Measurements from ENCODE around the gene ADGRE3. TPM values are rescaled to one million over a fixed set of nuclear protein-coding genes. Genes with fewer than 3 reads are reported as not detected.

The ADGRE3 gene
- total and polyA plus RNA-seq, 2 donors: 0.09 to 0.33 TPM

GRCh38 chr19:14695471-14695870 lies 20.8 kb upstream of the ADGRE3 start:
- Histone ChIP-seq H3K9me3 (ENCODE audit: control insufficient read depth in 2 of 2, insufficient read depth in 1 of 2, low read length in 1 of 2) (no peaks in the 10 kb centered on the region), H3K27me3 (ENCODE audit: control insufficient read depth in 2 of 2, insufficient read depth in 1 of 2, low read length in 1 of 2) (no peaks in the 10 kb centered on the region), H3K4me1 (ENCODE audit: control insufficient read depth in 2 of 2, insufficient read depth in 2 of 2, low read length in 2 of 2) (peaks cover under 1 to 2% of the 10 kb centered on the region in 2 donors), H3K27ac (ENCODE audit: low read depth in 1 of 2, low read length in 1 of 2) (no peak overlapping the region), H3K36me3 (ENCODE audit: control insufficient read depth in 2 of 2, insufficient read depth in 2 of 2, low read length in 1 of 2) (peaks cover 30 to 34% of the 10 kb centered on the region in 2 donors), H3K4me3 (ENCODE audit: low read length in 2 of 2) (no peak overlapping the region)
- no peak for DNase-seq (ENCODE audit: low read depth in 6 of 9, low spot score in 9 of 9)
- 99% methylated on average over 5 of the region's 5 CpGs for WGBS

DNA sequence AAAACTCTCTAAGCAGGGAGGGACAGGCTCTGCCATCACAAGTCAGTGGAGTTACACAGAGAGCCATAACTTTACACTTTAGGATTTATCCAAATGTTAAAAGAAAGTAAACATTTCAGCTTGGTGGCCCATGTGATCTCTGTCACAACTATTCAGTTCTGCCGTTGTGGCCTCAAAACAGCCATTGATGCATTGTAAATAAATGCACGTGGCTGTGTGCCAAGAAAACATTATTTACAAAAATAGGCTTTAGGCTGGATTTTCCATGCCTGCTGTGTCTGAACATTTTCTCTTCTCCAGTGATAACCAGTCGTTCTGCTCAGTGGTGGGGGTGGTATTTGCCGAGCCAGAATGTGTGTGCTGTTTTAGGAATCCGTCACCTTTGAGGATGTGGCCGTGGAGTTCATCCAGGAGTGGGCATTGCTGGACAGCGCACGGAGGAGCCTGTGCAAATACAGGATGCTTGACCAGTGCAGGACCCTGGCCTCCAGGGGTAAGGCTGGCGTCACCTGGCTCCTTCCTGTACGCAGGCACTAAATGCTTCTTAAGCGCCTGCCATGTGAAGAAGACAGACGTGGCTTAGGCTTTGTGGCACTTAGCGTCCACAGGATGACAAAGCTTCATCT lies 20.1 kb upstream of the ADGRE3 start:
- H3K36me3 ChIP-seq (ENCODE audit: control insufficient read depth in 2 of 2, insufficient read depth in 2 of 2, low read length in 1 of 2): peaks cover 23 to 26% of the 10 kb centered on the region in 2 donors
- H3K9me3 ChIP-seq (ENCODE audit: control insufficient read depth in 2 of 2, insufficient read depth in 1 of 2, low read length in 1 of 2): no peaks in the 10 kb centered on the region
- H3K27me3 ChIP-seq (ENCODE audit: control insufficient read depth in 2 of 2, insufficient read depth in 1 of 2, low read length in 1 of 2): no peaks in the 10 kb centered on the region
- H3K4me3 ChIP-seq (ENCODE audit: low read length in 2 of 2): no peak overlapping the region
- no peak overlapping the region for H3K27ac ChIP-seq (ENCODE audit: low read depth in 1 of 2, low read length in 1 of 2)
- DNase-seq (ENCODE audit: low read depth in 6 of 9, low spot score in 9 of 9): no peak
- 98% methylated on average over 13 of the region's 13 CpGs for WGBS
- peaks cover 3 to 5% of the 10 kb centered on the region in 2 donors for H3K4me1 ChIP-seq (ENCODE audit: control insufficient read depth in 2 of 2, insufficient read depth in 2 of 2, low read length in 2 of 2)

DNA sequence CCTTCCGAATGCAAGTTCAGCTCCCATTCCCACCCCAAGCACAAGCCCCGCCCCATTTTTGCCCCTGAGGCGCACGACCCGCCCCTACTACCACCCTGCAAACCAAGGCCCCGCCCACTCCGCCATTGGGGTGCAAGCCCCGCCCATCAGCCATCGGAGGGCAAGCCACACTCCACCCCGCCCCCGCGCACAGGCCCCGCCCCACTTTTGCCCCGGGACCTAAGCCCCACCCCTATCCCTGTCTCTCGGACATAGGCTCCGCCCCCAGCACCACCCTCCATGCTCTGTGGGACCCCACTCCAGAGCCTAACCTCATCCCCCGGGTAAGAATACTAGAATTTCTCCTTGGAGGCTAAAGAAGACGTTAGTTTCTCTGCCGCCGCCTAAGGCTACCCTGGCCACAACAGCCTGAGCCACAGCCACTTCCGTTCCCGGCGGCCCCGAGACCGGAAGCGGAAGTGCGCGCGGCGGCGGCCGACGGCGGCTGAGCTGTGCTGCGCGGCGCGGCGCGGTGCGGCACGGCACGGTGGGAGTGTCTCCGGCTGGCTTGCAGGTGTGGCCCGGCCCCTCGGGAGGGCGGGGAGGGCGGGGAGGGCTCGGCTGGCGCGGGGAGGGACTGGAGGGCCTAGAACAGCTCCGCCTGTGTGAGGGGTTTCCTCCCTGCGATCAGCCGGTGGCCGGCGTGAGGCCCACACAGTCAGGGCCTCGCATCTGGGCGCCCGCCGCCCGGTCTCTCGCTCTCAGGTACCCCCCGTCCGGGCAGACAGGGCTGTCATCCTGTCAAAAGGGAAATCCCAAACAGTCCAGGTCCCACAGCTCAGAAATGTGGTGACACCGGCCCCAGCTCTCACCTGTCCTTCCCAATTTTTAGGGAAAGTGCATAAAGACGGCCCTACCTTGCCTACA lies 15.2 kb upstream of the ADGRE3 start, which contains the start of gene ZNF333:
Gene ZNF333, plus strand, starts transcription at position 451 of the 906 bp plus-strand sequence. CDS start 3,444 bp downstream, outside the sequence.
- Histone ChIP-seq H3K27ac (ENCODE audit: low read depth in 1 of 2, low read length in 1 of 2) (peak within 1 kb of the TSS; percentile 98 to 100), H3K4me1 (ENCODE audit: control insufficient read depth in 2 of 2, insufficient read depth in 2 of 2, low read length in 2 of 2) (peaks cover 3 to 9% of the 10 kb centered on the region in 2 donors), H3K27me3 (ENCODE audit: control insufficient read depth in 2 of 2, insufficient read depth in 1 of 2, low read length in 1 of 2) (no peaks in the 10 kb centered on the region), H3K9me3 (ENCODE audit: control insufficient read depth in 2 of 2, insufficient read depth in 1 of 2, low read length in 1 of 2) (no peaks in the 10 kb centered on the region), H3K4me3 (ENCODE audit: low read length in 2 of 2) (peak within 1 kb of the TSS; percentile 80 to 91), H3K36me3 (ENCODE audit: control insufficient read depth in 2 of 2, insufficient read depth in 2 of 2, low read length in 1 of 2) (peaks cover 2% of the 10 kb centered on the region in 2 donors)
- under 1% methylated on average over 66 of the region's 66 CpGs for WGBS
- peak; percentile 76 to 95 (median 89) for DNase-seq (ENCODE audit: low read depth in 6 of 9, low spot score in 9 of 9)

DNA sequence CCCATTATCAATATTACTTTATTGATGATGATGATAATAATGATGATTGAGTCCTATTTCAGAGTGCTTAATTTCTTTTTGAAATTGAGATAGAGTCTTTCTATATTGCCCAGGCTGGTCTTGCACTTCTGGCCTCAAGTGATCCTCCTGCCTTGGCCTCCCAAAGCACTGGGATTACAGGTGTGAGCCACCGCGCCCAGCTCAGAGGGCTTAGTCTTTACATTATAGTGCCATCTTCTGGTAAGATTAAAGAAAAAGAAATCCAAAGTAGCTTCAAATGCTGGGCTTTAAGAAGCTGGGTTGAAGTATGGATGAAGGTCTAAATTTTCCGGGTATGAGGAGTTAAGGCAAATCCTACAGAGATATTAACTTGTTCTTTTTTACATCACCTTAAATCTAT lies 11.8 kb upstream of the ADGRE3 start:
- Histone ChIP-seq H3K27me3 (ENCODE audit: control insufficient read depth in 2 of 2, insufficient read depth in 1 of 2, low read length in 1 of 2) (no peaks in the 10 kb centered on the region), H3K4me1 (ENCODE audit: control insufficient read depth in 2 of 2, insufficient read depth in 2 of 2, low read length in 2 of 2) (peaks cover 3 to 9% of the 10 kb centered on the region in 2 donors), H3K36me3 (ENCODE audit: control insufficient read depth in 2 of 2, insufficient read depth in 2 of 2, low read length in 1 of 2) (no peaks in the 10 kb centered on the region), H3K27ac (ENCODE audit: low read depth in 1 of 2, low read length in 1 of 2) (no peak overlapping the region), H3K9me3 (ENCODE audit: control insufficient read depth in 2 of 2, insufficient read depth in 1 of 2, low read length in 1 of 2) (no peaks in the 10 kb centered on the region), H3K4me3 (ENCODE audit: low read length in 2 of 2) (no peak overlapping the region)
- DNase-seq (ENCODE audit: low read depth in 6 of 9, low spot score in 9 of 9): peak in 1 of 9 donors; percentile 10
- 61% methylated on average over 3 of the region's 3 CpGs for whole genome bisulfite sequencing

DNA sequence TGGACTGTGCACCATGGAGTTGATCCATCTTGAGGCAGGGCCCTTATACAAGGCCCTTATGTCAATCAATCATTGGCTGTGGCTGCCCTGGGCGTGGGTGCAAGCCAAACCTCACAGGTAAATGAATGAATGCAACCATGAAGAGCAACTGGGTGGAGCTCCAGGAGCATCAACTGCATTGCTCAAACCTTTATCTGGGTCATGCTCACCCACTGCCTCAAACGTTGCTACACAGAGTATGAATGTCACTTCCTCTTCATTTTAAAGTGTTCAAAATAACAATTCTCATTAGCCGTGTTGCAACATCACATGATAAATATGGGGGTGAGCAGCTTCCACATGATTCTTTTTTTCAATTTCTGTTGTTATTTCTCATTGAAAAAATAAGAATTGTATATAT lies 8.8 kb upstream of the ADGRE3 start:
- no peaks in the 10 kb centered on the region for H3K36me3 ChIP-seq (ENCODE audit: control insufficient read depth in 2 of 2, insufficient read depth in 2 of 2, low read length in 1 of 2)
- H3K4me1 ChIP-seq (ENCODE audit: control insufficient read depth in 2 of 2, insufficient read depth in 2 of 2, low read length in 2 of 2): no peaks in the 10 kb centered on the region
- DNase-seq (ENCODE audit: low read depth in 6 of 9, low spot score in 9 of 9): peak in 1 of 9 donors; percentile 7
- no peaks in the 10 kb centered on the region for H3K9me3 ChIP-seq (ENCODE audit: control insufficient read depth in 2 of 2, insufficient read depth in 1 of 2, low read length in 1 of 2)
- H3K27ac ChIP-seq (ENCODE audit: low read depth in 1 of 2, low read length in 1 of 2): no peak overlapping the region
- H3K4me3 ChIP-seq (ENCODE audit: low read length in 2 of 2): no peak overlapping the region
- WGBS: 46% methylated on average over 3 of the region's 3 CpGs
- H3K27me3 ChIP-seq (ENCODE audit: control insufficient read depth in 2 of 2, insufficient read depth in 1 of 2, low read length in 1 of 2): no peaks in the 10 kb centered on the region

- Histone ChIP-seq H3K27me3 (ENCODE audit: control insufficient read depth in 2 of 2, insufficient read depth in 1 of 2, low read length in 1 of 2) (no peaks in the 10 kb centered on the region), H3K9me3 (ENCODE audit: control insufficient read depth in 2 of 2, insufficient read depth in 1 of 2, low read length in 1 of 2) (no peaks in the 10 kb centered on the region), H3K4me1 (ENCODE audit: control insufficient read depth in 2 of 2, insufficient read depth in 2 of 2, low read length in 2 of 2) (no peaks in the 10 kb centered on the region), H3K36me3 (ENCODE audit: control insufficient read depth in 2 of 2, insufficient read depth in 2 of 2, low read length in 1 of 2) (no peaks in the 10 kb centered on the region), H3K4me3 (ENCODE audit: low read length in 2 of 2) (no peak overlapping the region), H3K27ac (ENCODE audit: low read depth in 1 of 2, low read length in 1 of 2) (no peak overlapping the region)
- DNase-seq (ENCODE audit: low read depth in 6 of 9, low spot score in 9 of 9): no peak
- 95% methylated on average over 2 of the region's 2 CpGs for WGBS
Measured at GRCh38 chr19:14682084-14682483, 7.4 kb upstream of the ADGRE3 start.

DNA sequence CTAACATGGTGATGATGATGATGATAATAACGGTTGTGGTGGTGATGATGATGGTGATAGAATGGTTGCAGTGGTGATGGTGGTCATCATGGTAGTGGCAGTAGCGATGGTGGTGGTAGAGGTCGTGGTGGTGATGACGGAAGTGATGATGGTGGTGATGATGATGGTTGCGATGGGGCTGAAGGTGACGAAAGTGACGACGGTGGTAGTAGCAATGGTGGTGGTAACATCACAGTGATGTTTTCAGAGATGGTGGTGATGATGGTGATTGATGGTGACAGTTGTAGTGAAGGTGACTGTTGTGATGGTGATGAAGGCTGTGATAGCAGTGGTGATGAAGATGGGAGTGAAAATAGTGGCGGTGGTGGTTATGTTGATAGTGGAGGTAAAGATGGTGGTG lies 3.6 kb upstream of the ADGRE3 start:
- Histone ChIP-seq H3K27me3 (ENCODE audit: control insufficient read depth in 2 of 2, insufficient read depth in 1 of 2, low read length in 1 of 2) (peaks cover 0 to 3% of the 10 kb centered on the region in 2 donors), H3K36me3 (ENCODE audit: control insufficient read depth in 2 of 2, insufficient read depth in 2 of 2, low read length in 1 of 2) (no peaks in the 10 kb centered on the region), H3K4me3 (ENCODE audit: low read length in 2 of 2) (no peak overlapping the region), H3K27ac (ENCODE audit: low read depth in 1 of 2, low read length in 1 of 2) (no peak overlapping the region), H3K4me1 (ENCODE audit: control insufficient read depth in 2 of 2, insufficient read depth in 2 of 2, low read length in 2 of 2) (no peaks in the 10 kb centered on the region), H3K9me3 (ENCODE audit: control insufficient read depth in 2 of 2, insufficient read depth in 1 of 2, low read length in 1 of 2) (no peaks in the 10 kb centered on the region)
- DNase-seq (ENCODE audit: low read depth in 6 of 9, low spot score in 9 of 9): no peak
- 86% methylated on average over 9 of the region's 9 CpGs for WGBS

DNA sequence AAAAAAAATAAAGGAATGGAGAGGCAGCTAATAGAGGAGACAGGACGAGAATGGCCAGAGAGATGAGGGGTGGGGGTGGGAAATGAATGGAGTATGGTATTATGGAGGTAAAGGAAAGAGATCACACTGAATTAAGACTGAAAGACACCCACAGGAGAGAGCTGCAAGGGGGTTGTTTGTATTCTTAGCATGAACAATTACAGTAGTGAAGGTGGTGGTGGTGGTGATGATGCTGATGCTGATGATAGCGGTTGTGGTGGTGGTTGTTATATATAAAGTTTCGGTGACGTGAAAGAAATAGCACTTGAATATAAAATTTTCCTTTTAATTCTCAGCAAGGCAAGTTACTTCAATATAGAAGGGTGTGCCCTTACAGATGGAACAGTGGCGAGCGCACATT lies 2.8 kb upstream of the ADGRE3 start:
- Histone ChIP-seq H3K27me3 (ENCODE audit: control insufficient read depth in 2 of 2, insufficient read depth in 1 of 2, low read length in 1 of 2) (peaks cover 0 to 3% of the 10 kb centered on the region in 2 donors), H3K36me3 (ENCODE audit: control insufficient read depth in 2 of 2, insufficient read depth in 2 of 2, low read length in 1 of 2) (no peaks in the 10 kb centered on the region), H3K4me3 (ENCODE audit: low read length in 2 of 2) (no peak overlapping the region), H3K27ac (ENCODE audit: low read depth in 1 of 2, low read length in 1 of 2) (no peak overlapping the region), H3K4me1 (ENCODE audit: control insufficient read depth in 2 of 2, insufficient read depth in 2 of 2, low read length in 2 of 2) (peaks cover 0 to under 1% of the 10 kb centered on the region in 2 donors), H3K9me3 (ENCODE audit: control insufficient read depth in 2 of 2, insufficient read depth in 1 of 2, low read length in 1 of 2) (no peaks in the 10 kb centered on the region)
- WGBS: 95% methylated on average over 6 of the region's 6 CpGs
- no peak for DNase-seq (ENCODE audit: low read depth in 6 of 9, low spot score in 9 of 9)

- H3K27me3 ChIP-seq (ENCODE audit: control insufficient read depth in 2 of 2, insufficient read depth in 1 of 2, low read length in 1 of 2): peaks cover 0 to 3% of the 10 kb centered on the region in 2 donors
- H3K36me3 ChIP-seq (ENCODE audit: control insufficient read depth in 2 of 2, insufficient read depth in 2 of 2, low read length in 1 of 2): no peaks in the 10 kb centered on the region
- H3K27ac ChIP-seq (ENCODE audit: low read depth in 1 of 2, low read length in 1 of 2): no peak overlapping the region
Measured at GRCh38 chr19:14676762-14677161, 2.1 kb upstream of the ADGRE3 start.

More at GRCh38 chr19:14676762-14677161, 2.1 kb upstream of the ADGRE3 start:
- no peak for DNase-seq (ENCODE audit: low read depth in 6 of 9, low spot score in 9 of 9)
- no peaks in the 10 kb centered on the region for H3K9me3 ChIP-seq (ENCODE audit: control insufficient read depth in 2 of 2, insufficient read depth in 1 of 2, low read length in 1 of 2)
- peaks cover 0 to 4% of the 10 kb centered on the region in 2 donors for H3K4me1 ChIP-seq (ENCODE audit: control insufficient read depth in 2 of 2, insufficient read depth in 2 of 2, low read length in 2 of 2)
- no peak overlapping the region for H3K4me3 ChIP-seq (ENCODE audit: low read length in 2 of 2)
- 94% methylated on average over 10 of the region's 10 CpGs for WGBS
